NCI-H2081 treated with DMSO at 0.1 percent for 48 hours (cell line): ENCODE data around the gene MRPL16.
"Not testable (repeated sequence)": the region's sequence is repeated elsewhere in the genome, so short reads cannot be mapped to it uniquely, and the experiment has no call there.

ENCODE experiments used
- DNase-seq: peaks from one replicate; lab custom pipeline; 2025; lab: John Stamatoyannopoulos, UW

The MRPL16 gene

DNA sequence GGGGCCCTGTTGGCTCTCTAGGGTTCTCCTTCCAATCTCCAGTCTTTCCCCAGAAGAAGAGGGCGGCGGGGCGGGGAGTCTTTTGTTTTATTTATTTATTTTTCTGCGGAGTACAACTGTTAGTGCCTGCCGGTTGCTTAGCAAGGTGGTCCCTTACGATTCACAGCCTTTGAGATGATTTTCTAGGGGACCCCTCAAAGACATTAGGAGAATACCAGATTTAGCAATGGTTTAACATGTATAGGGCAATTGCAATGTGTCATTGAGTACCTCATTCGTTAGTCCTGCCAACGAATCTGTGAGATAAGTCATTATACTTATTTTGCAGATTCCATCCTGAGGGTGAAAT lies 307 bp upstream of the MRPL16 start:
- no peak for DNase-seq

DNA sequence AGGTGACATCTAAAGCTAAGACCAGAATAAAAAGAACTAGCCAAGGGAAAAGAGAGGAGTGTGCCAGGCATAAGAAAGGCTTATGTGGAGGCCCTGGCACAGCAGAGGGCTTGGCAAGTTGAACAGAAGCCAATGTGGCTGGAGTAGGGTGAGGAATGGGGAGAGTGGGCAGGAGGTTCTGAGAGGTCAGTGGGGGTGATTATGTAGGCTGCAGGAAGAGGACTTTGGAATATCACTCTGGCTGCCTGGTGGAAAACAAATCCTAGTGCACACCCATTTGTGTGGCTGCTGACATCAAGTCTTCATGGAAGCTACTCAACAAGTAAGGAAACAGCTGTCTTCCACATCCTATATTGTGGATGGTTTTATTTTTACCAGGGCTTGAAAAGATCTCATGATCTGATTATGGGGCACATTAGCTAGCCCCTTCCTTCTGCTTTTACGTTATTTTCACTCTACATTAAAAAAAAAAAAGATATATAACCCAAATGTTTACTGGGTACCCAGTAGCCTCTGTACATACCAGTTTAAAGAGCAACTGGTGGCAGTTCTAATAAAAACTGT lies 3.4 kb downstream of the MRPL16 start:
- DNase-seq = no peak

DNA sequence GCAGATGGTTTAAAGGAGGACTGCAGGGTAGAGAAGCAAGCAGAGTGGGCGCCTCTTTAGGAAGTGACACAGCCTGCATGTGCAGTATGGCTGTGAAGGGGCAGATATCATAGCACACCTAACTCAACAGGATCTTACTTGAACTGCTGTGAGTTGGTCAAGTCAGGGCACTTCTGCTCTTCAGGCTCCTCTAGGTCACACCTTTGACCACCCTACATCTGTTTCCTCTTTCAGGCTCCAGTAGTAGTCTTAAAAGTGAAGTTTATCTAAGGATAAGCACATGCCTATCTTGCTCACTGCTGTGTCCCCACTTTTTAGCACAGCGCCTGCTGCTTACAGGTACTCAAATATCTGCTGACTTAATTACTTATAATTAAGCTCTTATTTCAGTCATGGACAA lies 6.5 kb downstream of the MRPL16 start:
- no peak for DNase-seq

DNA sequence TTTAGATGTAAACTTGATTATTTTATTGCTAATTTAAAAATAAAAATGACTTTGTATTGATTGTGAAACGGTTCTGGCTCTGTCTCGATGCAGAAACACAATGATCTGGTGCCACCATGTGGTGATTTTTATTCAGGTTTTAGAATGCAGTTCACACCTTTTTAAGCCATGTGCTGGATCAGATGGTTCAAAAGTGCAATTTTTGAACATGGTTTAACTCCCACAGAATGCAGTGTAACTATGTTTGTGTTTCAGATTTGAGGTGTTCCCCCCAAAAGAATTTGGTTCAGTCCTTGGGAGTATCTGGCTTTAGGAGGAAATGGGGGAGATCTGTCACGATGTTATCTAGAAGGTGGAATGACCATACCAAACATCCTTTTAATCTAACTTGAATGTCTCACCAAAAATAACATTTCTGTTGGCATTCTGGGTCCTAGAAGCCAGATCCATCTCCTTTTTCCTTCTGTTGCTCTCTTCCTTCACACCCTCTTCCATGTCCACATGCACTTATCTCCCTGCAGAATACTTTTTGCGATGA lies 7.9 kb downstream of the MRPL16 start:
- DNase-seq = no peak

DNA sequence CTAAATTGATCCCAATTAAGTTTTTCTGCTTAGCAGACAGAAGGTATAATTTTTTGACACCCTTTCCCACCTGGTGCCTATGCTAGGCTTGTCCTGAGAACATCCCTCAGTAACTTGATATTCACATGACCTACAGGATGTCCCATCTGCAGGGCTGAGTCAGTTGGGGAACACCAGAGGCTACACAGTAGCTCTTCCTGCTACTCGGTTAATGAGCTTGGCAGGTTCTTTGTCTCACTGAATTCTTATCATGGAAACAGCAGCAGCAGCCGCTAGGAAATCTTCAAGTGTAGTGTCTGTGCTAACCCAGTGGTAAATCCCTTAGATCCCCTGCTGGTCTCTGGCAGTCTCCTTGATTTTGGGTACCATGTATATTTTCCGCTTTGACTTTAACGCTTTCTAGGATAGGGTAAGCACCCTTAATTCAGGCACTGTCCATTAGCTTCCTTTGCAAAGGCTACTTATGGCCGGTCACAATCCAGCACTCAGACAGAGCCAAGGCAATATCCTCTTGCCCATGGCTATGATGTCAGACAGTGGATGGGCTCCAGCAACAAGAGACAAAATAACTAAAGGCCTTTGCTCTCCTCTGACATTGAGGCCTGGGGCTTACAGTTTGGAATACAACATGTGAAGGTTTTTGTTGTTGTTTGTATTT lies 8.5 kb downstream of the MRPL16 start:
- no peak for DNase-seq

DNA sequence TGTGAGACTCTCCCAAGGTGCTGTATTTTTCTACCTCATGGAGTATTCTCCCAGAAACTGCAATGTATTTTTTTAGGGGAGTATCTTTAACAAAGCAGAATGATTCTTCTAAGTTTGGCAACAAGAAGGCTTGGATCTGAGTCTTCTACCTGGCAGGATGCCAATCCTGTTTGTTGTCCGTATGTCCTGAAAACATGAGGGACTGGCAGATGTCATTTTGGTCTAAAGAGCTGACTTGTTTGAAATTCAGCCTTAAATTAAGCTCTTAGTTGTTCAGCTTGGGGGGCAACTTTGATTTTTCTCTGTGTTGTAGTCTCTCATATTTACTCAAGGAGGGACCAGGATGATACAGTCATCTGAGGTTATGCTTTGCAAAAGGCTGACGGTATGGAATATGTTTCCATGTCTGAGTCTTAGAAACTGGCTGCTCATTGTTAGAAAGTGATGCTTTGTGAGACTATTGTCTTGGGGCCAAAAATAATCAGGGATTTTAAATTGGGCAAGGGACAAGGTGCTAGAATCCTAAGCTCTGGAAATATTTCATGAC lies 9.3 kb downstream of the MRPL16 start:
- DNase-seq = no peak

DNA sequence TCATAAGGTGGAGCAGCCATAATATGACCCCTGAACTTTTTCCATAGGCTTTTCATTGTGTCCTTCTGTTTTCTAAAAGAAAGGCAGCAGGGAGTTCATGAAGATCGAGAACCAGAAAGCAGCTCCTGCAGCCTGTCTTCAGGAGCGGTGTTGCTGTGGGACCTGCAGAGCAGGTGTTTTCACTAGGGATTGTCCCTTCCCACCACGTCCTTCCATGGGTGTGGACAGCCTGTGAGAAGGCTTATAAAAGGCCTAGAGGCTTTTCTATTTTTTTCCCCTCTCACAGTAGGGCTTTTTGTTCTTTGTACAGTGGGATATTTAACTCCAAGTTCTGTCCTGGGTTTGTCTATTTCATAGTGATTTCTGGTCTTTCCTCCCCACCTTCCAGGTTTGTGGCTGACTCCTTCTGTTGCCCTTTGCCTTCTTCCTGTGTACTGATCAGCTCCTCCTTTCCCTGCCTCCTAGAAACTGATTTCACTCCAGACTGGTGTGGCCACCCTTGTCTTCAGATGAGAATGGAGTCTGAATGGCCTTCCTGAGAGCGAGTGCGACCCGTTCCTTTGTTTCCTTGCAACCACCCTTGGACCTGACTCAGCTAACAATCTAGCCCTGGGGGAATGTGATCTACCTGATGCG lies 10.1 kb downstream of the MRPL16 start:
- DNase-seq = no peak

DNA sequence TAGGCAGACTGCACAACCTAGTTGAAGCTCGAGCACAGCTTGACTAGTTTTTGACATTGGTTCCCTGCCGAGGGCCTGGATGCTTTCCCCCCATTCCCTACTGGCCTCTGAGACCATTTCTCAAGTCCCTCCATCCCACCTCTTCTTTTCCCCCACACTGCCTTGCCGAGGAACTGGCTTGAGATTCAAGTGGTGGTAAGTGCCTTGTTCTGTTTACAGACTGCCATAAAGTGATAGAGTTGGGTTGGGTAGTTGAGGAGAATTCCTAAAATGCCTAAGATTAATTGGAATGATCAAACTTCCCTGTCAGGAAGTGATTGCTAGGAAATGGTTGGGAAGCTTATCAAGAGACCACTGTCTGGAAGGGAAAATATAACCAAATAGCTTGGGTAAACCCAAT lies 16.2 kb downstream of the MRPL16 start:
- no peak for DNase-seq

DNA sequence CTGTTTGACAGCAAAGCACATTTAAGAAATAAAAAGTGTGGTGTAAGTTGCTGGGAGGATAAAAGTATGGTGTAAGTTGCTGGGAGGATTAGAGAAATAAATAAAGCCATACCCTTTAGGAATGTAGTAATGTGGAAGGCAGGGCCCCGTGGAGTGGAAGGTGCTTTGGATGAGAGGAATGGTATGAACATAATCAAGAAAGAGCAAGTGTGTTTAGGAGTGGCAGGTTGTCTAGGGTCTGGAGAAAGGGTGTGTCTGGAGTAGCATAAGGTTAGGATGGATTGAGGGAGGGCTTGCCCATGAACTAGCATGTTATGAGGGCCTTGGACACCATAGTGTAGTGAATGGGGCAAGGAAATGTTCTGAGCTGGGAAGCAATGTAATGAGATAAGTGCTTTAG lies 18.1 kb downstream of the MRPL16 start:
- DNase-seq = no peak

DNA sequence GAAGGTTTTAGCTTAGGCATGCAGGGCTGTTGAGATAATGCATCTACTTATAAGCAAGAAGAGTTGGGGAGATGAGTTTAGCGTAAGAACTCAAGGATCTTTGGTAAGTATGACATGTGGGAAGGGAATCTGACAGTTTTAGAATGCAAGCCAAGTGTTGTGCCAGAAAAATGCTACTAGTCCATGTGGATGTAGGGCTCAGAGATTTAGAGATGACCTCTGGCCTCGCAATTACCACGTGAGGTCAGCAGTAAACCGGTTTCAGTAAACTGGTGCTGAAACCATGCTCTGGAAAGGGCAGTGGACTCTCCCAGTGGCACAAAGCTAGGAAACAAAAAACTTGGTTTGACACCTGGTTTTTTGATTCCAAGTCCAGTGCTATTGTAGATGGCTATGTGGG lies 18.9 kb downstream of the MRPL16 start:
- no peak for DNase-seq

DNA sequence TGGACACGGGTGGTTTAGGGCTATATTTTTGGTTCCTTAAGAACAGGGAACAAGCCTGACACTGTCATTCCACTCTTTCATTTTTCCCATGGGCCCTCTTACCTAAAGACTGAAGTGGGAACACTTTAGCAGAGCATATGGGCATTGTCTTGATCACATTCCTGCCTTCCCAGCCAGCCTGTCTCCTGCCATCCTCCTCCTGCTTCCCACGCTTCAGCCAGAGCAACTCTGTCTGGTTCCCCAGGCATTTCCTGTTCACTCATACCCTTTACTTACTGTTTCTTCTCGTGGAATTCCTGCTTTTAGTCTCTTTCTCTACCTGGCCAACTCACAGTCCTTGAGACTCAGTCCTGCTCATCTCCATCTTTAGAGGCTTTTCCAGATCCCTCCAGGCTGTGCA lies 22.8 kb downstream of the MRPL16 start:
- DNase-seq = no peak

DNA sequence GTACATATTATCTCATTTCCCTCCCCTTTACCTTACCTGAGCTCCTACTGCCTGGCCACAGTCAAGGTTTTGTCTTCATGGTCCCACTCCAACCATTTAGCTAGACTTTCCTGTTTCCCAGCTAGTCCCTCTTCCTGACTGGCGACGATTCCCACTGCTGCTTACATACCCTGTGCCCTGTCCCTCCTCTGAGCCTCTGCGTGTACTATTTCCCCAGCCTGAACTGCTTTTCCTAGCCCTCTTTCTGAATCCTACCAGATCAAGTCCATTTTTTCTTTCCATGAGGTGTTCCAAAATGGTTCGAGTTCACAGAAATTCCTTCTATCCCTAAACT lies 23.4 kb downstream of the MRPL16 start:
- no peak for DNase-seq

DNA sequence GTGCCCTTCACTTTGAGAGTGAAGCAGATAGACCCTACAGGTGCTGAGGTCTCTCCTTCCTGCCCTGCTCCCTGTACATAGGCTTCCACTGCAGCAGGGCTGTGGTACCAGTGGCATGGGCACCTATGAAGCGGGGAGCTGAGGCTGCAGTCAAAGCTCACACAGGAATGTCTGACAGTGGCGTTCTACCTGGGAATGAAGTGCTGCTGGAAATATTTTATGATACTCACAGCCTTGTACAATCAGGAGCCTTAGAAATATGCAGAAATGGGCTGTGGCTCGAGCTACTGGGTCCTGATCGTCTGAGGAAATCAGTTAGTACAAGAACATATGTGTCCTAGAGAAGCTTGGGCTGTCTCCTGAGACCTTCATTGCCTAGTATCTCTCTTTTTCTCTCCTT lies 24.8 kb downstream of the MRPL16 start:
- no peak for DNase-seq

DNA sequence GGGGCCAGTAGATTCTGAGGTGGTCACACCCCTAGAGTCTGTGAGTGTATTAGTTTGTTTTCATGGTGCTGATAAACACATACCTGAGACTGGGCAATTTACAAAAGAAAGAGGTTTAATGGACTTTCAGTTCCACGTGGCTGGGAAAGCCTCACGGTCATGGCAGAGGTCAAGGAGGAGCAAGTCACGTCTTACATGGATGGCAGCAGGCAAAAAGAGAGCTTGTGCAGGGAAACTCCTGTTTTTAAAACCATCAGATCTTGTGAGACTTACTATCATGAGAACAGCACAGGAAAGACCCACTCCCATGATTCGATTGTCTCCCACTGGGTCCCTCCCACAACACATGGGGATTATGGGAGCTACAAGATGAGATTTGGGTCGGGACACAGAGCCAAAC lies 26.1 kb downstream of the MRPL16 start:
- not testable (repeated sequence) for DNase-seq

DNA sequence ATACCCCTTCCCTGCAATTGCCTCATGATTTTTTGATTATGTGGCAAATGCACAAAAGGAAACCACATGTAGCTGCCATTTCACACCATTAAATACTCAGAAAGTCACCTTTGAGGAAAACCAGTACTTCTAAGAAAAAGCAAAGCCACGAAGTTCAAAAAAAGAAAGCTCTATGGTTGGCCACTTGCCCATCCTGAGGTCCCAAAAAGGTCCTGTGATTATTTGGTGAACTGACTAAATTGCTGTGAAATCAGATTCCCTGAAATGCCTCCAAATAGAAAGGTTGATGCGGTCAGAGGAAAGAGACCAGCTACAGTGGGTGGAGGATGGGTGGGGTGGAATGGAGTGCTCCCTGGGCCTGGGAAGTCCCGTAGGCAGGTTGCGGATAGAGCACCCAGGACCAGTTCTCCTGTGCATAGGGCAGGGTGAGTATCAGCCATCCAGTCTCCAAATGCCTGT lies 26.9 kb downstream of the MRPL16 start:
- DNase-seq = no peak

DNA sequence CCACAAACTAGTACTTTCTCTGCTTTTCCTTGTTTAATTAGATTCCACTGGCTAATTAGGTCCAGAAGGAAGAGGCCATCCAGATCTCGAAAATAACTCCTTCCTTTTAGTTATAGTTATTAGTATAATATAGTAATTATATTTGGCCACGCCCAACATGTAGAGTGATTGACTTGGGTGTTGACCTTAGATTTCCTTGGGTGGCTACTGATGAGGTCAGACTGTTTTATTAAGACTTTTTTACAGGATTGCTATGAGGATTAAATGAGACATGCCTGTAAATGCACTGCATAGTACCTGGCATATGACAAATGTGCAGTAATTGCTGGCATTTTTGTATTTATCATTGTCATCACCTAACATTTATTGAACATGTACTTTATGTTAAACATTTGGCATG lies 28.5 kb downstream of the MRPL16 start:
- DNase-seq = no peak

DNA sequence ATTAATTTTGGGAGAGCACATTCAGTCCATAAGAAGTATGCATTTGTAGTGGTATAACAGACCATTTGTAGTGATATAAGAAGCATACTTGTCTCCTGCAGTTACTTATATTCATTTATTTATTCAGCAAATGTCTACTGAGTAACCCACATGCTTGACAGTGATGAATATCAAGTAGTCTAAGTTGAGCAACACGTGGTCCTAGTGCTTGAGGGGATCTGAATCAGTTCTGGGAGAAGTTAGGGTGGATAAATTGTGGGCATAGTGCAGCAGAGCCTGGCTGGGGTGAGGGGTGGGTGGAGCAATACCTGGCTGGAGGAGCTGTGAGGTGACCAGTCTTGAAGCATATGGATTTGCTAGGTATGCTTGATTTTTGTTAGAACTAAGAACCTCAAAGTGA lies 31.1 kb downstream of the MRPL16 start:
- no peak for DNase-seq

DNA sequence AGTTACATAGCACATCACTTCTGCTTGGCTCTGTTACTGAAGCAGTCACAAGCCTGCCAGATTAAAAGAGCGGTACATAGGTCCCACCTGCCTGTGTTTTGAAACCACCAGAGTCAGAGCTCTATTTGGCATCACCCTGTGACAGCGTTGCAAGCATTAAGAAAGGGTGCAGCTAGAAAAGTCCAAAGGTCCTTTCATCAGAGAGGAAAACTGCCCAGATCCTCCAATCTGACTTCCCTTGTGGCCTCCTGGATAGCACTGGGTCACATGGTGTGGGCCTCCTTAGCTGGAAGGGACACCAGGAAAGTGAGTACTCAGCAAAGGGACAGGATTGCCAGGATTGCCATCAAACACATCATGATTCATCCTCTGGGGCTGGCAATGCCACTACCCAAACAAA lies 32.5 kb downstream of the MRPL16 start:
- DNase-seq = no peak

DNA sequence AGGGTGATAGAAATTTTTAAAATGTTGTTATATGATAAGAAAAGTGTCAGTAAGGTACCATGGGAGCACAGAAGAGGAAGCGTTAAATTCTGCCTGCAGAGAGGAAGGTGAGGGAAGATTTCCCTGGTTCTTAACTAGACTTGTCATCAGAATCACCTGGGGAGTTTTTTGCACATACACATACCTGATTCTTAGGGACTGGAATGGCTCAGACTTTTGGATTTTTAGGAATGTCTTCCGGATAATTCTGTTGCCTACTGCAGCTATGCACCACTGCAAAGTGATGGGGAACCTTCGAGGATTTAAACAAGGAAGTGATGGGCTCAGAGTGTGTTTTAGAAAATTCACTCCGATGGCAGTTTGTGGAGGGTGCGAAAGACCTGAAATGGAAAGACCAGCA lies 33.5 kb downstream of the MRPL16 start:
- no peak for DNase-seq

DNA sequence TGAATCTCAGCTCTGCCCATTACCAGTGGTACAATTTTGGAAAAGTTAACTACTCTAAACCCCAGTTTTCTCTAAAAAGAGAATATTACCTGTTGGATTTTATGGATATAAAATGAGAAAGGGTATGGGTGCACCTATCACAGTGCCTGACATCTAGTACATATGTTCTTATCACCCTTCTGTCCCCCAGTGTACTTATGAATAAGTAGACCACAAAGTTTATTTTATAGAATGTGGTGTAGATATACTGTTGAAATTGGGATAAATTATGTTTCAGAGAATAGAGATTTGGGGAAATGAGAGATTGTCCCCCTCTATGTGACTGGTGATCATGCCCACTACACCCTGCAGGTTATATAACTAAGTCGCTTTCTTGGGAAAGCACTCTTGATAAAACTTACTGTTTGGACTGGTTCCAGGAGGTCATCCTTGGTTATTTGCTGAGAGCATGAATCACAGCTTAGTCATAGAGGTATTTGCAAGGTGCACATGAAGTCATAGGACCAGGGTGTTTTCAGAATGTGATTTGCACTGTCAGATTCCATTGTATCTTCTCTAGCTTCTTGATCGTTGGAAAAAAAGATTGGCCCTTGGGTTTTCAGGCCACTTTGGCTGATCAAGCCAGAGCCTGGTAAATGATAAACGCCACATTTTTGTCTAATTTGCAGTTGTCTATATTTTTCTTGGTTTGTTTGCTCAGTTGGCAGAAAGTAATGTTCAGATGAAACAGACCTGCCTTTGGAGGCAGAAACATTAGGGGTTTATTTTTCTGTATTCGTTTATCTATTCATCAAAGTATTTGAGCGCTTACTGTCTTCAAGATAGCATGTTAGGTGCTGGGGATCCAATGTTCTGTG lies 34.1 kb downstream of the MRPL16 start:
- no peak for DNase-seq

DNA sequence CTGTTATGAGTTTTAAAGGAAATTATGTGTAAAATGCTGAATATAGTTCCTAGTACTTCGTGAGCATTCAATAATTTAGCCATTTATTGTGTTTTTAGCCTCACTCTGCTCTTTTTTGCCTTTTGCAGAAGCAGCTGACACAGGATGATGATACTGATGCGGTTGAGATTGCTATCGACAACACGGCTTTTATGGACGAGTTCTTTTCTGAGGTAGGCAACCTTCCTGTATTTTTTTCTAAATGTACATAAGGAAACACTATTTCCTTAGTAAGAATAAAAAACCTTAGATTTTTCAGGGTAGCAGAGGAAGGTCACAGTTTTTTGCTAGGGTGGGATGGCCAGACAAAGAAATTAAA lies 37.5 kb downstream of the MRPL16 start:
- no peak for DNase-seq

DNA sequence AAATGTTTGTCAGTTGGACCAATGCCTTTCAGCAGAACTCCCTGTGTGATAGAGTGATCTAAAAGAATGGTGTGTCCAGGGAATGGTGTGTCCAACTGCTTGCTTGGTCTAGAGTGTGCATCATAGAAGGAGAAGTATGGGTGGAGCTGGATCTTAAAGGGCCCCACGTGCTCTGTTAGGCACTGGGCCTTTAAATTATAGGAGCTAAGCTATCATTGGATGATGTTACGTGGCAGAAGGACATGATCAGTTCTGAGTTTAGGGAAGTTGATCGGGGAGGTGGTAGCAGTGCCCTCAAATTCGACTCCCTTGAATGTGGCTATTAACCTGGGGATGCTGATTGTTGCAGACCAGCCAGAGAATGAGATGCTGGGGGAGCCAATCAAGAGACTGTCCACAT lies 39.0 kb downstream of the MRPL16 start:
- no peak for DNase-seq

DNA sequence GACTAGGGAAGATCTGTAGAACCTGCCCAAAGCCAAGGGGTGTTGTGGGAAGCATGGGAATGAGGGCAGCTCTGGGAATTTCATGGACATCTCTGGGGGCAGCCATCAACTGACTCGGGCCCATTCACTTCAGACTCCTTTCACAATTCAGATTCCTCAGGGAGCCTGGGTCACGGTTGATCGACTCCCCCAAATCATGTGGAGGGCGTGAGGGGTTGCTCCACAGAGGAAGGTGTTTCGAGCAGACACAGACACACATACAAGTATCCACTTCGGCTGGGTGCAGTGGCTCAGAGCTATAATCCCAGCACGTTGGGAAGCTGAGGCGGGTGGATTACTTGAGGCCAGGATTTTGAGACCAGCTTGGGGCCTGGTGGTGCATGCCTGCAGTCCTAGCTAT lies 39.7 kb downstream of the MRPL16 start:
- DNase-seq = no peak
